ENCODE results near the gene RNPEP.
"Not testable (repeated sequence)": the region's sequence is repeated elsewhere in the genome, so short reads cannot be mapped to it uniquely, and the experiment has no call there.

The RNPEP gene

GRCh38 chr1:202010180-202011015, 27.9 kb downstream of the RNPEP start, which contains the start of gene ELF3:
Gene ELF3, plus strand, starts transcription at chr1:202010587. Its CDS starts 550 bp downstream, at chr1:202011137.
- no peak for DNase-seq (ENCODE audit: low read depth in 3 of 3)

- DNase-seq (ENCODE audit: low read depth in 3 of 3): no peak
These were observed 29.5 kb downstream of the RNPEP start for GRCh38 chr1:202011994-202012393.

DNA sequence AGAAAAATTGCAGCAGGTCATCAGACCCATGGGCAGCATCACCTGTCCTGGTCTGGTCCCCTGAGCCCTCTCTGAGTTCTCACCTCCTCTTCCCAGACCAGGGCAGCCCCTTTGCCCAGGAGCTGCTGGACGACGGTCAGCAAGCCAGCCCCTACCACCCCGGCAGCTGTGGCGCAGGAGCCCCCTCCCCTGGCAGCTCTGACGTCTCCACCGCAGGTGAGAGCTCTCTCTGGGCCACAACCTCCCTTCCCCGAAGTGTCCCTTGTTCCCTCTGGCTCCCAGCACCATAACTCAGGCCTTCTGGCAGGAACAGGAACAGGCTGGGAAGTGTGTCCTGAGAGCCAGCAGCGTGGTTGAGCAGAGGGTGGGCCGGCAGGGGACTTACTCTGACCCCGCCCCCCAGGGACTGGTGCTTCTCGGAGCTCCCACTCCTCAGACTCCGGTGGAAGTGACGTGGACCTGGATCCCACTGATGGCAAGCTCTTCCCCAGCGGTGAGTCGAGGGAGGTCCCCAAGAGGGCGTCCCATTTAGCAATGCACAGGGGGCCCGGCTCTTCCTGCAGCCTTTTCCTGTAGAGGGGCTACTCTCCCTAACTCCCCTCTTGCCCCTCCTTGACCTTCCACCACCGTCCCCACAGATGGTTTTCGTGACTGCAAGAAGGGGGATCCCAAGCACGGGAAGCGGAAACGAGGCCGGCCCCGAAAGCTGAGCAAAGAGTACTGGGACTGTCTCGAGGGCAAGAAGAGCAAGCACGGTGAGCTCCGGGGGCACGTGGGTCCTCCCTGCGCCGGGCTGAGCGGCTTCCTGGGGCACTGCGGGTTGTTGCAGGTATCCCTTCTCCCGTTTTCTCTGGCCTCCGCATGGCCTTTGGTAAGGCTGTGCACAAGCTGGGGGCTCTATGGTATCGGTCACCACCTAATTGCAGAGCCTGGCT, 30.4 kb downstream of the RNPEP start:
- no peak for DNase-seq (ENCODE audit: low read depth in 3 of 3)

- no peak for DNase-seq (ENCODE audit: low read depth in 3 of 3)
These were observed 31.2 kb downstream of the RNPEP start for GRCh38 chr1:202013603-202014002.

- DNase-seq (ENCODE audit: low read depth in 3 of 3): no peak
These were observed 31.6 kb downstream of the RNPEP start for GRCh38 chr1:202014060-202014459.

GRCh38 chr1:202014915-202015661, 32.6 kb downstream of the RNPEP start:
- DNase-seq (ENCODE audit: low read depth in 3 of 3): no peak

DNA sequence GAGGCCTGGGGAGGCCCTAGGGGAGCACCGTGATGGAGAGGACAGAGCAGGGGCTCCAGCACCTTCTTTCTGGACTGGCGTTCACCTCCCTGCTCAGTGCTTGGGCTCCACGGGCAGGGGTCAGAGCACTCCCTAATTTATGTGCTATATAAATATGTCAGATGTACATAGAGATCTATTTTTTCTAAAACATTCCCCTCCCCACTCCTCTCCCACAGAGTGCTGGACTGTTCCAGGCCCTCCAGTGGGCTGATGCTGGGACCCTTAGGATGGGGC, 33.2 kb downstream of the RNPEP start:
- no peak for DNase-seq (ENCODE audit: low read depth in 3 of 3)

GRCh38 chr1:202016022-202016810, 33.8 kb downstream of the RNPEP start:
- DNase-seq (ENCODE audit: low read depth in 3 of 3): no peak

DNA sequence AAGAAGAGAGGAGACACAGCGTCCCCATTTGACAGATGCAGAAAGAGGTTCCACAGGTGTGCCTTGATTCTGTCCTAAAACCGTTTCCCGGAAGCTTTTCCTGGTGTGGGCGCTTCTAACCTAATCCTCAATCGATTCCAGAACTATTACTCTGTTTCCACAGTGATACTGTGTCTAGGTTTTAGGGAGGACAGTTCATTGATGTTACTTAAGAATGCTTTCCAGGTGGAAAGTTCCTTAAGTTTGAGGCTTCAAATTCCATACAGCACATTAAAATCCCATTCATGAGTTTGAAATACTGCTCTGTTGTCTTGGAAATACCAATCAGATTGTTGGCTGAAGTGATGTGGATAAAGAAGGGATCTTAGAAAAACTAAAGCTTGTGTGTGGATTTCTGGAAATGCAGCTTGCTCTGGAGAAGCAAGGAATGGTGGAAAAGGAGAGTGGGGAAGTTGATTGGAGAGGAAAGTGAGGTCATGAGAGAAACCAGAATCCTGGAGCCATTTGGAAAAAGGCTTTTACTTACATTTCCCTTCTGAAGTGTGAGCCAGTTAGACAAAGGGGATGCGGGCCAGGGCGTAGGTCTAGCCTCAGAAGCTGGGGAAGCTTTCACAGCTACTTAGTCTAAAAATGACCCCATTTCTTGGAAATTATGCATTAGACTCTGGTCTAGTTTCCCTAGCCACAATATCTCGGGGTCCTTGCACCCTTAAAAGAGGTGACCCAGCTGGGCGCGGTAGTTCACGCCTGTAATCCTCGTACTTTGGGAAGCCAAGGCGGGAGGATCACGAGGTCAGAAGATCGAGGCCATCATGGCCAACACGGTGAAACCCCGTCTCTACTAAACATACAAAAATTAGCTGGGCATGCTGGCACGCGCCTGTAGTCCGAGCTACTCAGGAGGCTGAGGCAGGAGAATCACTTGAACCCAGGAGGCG, 34.6 kb downstream of the RNPEP start:
- no peak for DNase-seq (ENCODE audit: low read depth in 3 of 3)

GRCh38 chr1:202017749-202018467, 35.5 kb downstream of the RNPEP start:
- no peak for DNase-seq (ENCODE audit: low read depth in 3 of 3)

GRCh38 chr1:202018468-202019234, 36.2 kb downstream of the RNPEP start:
- no peak for DNase-seq (ENCODE audit: low read depth in 3 of 3)

DNA sequence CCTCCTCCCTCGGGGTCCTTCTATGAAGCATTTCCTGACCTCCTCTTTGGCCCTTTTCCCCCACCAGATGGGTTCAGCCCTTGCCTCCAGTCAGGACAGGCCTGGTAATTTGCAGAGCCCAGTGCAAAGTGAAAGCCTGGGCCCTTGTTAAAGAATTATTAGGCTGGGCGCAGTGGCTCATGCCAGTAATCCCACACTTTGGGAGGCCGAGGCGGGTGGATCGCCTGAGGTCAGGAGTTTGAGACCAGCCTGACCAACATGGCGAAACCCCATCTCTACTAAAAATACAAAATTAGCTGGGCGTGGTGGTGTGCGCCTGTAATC, 36.7 kb downstream of the RNPEP start:
- not testable (repeated sequence) for DNase-seq (ENCODE audit: low read depth in 3 of 3)

GRCh38 chr1:202023001-202023433, 40.6 kb downstream of the RNPEP start:
- DNase-seq (ENCODE audit: low read depth in 3 of 3): no peak

- DNase-seq (ENCODE audit: low read depth in 3 of 3): no peak
These were observed 46.8 kb downstream of the RNPEP start for GRCh38 chr1:202029171-202029665.

DNA sequence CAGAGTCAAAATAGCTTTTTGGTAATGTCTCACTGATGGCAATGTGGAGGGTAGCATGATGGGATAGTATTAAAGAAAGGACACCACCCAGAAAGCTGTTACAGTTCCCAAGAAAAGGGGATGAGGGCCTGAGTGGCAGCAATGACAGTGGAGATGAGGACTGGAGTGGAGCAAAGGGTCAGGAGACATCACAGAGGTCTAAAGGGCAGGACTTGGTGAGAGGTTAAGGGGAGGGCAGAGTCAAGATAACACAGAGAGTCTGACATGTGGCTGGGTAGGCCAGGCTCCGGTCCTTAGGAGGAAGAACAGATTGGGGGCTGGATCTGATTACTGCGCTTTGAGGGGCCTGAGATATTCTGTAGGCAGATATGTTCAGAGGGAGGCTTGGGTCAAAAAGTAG, 47.3 kb downstream of the RNPEP start:
- no peak for DNase-seq (ENCODE audit: low read depth in 3 of 3)

- no peak for DNase-seq (ENCODE audit: low read depth in 3 of 3)
These were observed 49.3 kb downstream of the RNPEP start for GRCh38 chr1:202031796-202032195.

- DNase-seq (ENCODE audit: low read depth in 3 of 3): no peak
These were observed 51.8 kb downstream of the RNPEP start for GRCh38 chr1:202034149-202034682.

DNA sequence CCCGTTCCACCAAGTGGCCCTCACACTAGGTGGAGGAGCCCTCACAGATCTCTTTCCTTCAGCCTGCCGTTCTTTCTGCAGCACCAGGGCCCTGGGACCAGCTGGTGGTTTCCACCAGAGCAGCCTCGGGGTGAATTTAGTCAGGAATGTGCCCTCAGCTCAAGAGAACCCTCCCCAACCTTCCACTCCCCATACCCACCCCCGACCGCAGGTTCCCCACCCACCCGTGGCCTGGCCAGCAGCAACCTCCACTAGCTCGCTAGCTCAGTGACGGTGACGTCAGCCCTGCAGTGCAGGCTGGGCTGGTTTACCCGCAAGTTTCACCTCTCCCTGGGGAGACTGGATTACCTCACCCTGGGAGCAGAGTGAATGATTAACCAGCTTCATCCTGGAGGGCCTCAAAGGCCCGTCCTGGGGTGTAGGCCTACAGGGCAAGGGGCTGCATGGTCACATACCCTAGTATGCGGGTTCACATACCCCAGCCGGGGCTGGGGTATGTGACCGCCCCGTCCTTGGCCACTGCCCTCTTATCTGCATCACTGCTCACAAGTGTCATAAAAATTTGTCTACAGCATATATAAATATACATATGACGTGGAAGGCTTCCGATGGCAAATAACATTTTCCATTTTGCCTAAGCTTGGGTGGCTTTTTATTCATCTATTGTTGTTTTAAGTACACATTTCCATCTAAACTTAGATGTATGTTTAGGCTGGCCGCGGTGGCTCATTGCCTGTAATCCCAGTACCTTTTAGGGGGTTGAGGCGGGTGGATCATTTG, 52.4 kb downstream of the RNPEP start:
- no peak for DNase-seq (ENCODE audit: low read depth in 3 of 3)
